Measurements from ENCODE around the gene GSTA5. TPM values are rescaled to one million over a fixed set of nuclear protein-coding genes. Genes with fewer than 3 reads are reported as not detected.
"Not testable (repeated sequence)": the region's sequence is repeated elsewhere in the genome, so short reads cannot be mapped to it uniquely, and the experiment has no call there.

GSTA5 gene
- total RNA-seq, 2 donors from 2014 or later: not detected

DNA sequence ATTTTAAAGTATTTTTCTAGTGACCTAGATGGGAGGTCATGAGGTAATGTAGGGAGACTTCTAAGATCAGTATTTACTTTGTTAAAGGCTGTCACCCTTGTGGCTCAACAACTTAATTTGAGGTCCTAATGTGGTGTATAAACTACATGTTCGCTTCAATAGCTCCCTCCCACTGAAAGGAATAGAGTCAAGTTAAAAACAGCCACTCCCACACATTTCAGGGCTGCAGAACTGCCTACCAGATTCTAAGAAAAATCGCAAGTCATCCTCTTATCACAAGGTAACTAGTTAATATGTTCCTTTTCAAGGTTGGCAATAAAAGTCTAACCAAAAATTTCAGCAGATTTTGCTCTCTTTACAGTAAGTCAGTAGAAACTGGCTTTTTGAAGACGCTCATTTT lies 52.1 kb downstream of the GSTA5 start:
- Histone ChIP-seq H3K27me3 (replicated peaks; ENCODE audit: insufficient read depth) (no peaks in the 10 kb centered on the region), H3K36me3 (no peaks in the 10 kb centered on the region), H3K4me1 (replicated peaks) (no peaks in the 10 kb centered on the region), H3K27ac (peak overlapping the region in 1 of 2 donors; percentile 28), H3K4me3 (no peak overlapping the region), H3K9me3 (no peaks in the 10 kb centered on the region)
- 43% methylated on average over 3 of the region's 3 CpGs for WGBS
- intact Hi-C loops (cut with DNase I): no loop called here
- DNase-seq (ENCODE audit: low spot score): no peak
- TF ChIP-seq, protein P1, sequence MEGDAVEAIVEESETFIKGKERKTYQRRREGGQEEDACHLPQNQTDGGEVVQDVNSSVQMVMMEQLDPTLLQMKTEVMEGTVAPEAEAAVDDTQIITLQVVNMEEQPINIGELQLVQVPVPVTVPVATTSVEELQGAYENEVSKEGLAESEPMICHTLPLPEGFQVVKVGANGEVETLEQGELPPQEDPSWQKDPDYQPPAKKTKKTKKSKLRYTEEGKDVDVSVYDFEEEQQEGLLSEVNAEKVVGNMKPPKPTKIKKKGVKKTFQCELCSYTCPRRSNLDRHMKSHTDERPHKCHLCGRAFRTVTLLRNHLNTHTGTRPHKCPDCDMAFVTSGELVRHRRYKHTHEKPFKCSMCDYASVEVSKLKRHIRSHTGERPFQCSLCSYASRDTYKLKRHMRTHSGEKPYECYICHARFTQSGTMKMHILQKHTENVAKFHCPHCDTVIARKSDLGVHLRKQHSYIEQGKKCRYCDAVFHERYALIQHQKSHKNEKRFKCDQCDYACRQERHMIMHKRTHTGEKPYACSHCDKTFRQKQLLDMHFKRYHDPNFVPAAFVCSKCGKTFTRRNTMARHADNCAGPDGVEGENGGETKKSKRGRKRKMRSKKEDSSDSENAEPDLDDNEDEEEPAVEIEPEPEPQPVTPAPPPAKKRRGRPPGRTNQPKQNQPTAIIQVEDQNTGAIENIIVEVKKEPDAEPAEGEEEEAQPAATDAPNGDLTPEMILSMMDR (IDR thresholded peaks at IDR 0.05): no peak
- TF ChIP-seq POLR2AphosphoS5 (IDR thresholded peaks at IDR 0.05) (no peak), POLR2A (IDR thresholded peaks at IDR 0.05) (no peak)

DNA sequence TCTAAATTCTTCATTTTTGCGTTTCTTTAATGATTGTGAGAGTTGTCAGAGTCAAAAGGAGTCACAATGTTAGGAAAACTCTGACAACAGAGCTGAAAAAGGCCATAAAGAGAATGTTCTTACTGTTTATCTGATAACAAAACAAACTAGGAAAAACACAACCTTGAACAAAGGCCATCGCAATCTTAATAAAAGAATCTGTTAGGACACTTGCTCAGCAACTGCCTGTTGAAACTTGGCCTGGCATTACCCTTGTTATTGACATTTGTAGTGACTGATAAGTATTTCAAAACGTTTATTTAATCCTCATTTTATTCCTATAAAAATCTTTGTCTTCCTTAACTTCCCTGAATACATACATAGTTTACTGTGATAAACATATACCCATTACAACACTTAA lies 52.7 kb downstream of the GSTA5 start:
- H3K4me1 ChIP-seq (replicated peaks): no peaks in the 10 kb centered on the region
- peak; percentile 58 for DNase-seq (ENCODE audit: low spot score)

DNA sequence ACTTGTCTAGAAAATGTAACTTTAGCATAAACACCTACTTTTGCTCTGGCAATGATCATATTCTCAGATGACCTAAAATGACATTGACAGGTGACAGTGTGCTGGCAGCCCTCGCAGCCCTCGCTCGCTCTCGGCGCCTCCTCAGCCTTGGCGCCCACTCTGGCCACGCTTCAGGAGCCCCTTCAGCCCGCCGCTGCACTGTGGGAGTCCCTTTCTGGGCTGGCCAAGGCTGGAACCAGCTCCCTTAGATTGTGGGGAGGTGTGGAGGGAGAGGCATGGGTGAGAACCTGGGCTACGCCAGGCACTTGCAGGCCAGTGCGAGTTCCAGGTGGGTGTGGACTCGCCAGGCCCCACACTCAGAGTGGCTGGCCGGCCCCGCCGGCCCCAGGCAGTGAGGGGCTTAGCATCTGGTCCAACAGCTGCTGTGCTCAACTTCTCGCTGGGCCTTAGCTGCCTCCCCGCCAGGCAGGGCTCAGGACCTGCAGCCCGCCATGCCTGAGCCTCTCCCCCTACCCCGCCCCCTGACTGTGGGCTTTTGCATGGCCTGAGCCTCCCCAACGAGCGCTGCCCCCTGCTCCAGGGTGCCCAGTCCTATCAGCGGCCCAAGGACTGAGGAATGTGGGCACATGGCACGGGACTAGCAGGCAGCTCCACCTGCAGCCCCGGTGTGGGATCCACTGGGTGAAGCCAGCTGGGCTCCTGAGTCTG lies 54.2 kb downstream of the GSTA5 start:
- Histone ChIP-seq H3K4me3 (no peak overlapping the region), H3K36me3 (no peaks in the 10 kb centered on the region), H3K9me3 (no peaks in the 10 kb centered on the region), H3K27ac (no peak overlapping the region), H3K4me1 (replicated peaks) (no peaks in the 10 kb centered on the region), H3K27me3 (replicated peaks; ENCODE audit: insufficient read depth) (no peaks in the 10 kb centered on the region)
- 96% methylated on average over 21 of the region's 24 CpGs for WGBS
- TF ChIP-seq POLR2A (IDR thresholded peaks at IDR 0.05) (no peak), POLR2AphosphoS5 (IDR thresholded peaks at IDR 0.05) (no peak)
- TF ChIP-seq, protein P1 (IDR thresholded peaks at IDR 0.05): no peak
- no peak for DNase-seq (ENCODE audit: low spot score)
- intact Hi-C loops (cut with DNase I): no loop called here

More for the DNA sequence above, 52.7 kb downstream of the GSTA5 start:
- H3K36me3 ChIP-seq: no peaks in the 10 kb centered on the region
- intact Hi-C loops (cut with DNase I): no loop called here
- H3K27ac ChIP-seq: peak overlapping the region; percentile 32 to 56
- H3K4me3 ChIP-seq: no peak overlapping the region
- H3K9me3 ChIP-seq: no peaks in the 10 kb centered on the region
- TF ChIP-seq POLR2AphosphoS5 (IDR thresholded peaks at IDR 0.05) (peak; percentile 65), POLR2A (IDR thresholded peaks at IDR 0.05) (no peak)
- TF ChIP-seq, protein P1 (IDR thresholded peaks at IDR 0.05): no peak
- H3K27me3 ChIP-seq (replicated peaks; ENCODE audit: insufficient read depth): no peaks in the 10 kb centered on the region
- 28% methylated on average over 3 of the region's 3 CpGs for WGBS

DNA sequence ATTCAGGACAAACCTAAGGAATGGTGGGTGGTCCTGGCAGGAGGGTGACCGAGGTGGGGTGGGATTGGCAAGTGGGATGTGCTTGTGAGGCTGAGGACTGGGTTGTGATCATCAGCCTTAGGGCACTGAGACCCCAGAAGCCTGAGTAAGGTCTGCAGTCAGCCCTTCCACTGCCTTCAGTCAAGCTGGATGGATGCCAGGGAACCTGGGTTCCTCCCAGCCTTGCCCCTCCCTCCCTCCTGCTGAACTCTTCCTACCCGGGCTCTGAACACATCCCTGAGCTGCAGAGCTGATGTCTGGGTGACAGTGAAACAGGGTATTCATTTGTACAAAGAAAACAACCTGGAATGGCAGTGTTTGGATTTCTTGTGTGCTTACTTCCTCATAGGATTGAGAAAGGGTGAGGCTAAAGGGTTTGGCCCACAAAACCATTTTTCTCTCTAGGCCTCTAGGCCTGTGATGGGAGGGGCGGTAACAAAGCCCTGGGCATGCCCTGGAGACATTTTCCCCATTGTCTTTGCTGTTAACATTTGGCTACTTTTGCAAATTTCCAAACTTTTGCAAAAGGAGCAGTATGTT lies 57.8 kb downstream of the GSTA5 start:
- H3K27ac ChIP-seq: peak overlapping the region in 1 of 2 donors; percentile 8
- intact Hi-C loops (cut with DNase I): not testable (repeated sequence)

DNA sequence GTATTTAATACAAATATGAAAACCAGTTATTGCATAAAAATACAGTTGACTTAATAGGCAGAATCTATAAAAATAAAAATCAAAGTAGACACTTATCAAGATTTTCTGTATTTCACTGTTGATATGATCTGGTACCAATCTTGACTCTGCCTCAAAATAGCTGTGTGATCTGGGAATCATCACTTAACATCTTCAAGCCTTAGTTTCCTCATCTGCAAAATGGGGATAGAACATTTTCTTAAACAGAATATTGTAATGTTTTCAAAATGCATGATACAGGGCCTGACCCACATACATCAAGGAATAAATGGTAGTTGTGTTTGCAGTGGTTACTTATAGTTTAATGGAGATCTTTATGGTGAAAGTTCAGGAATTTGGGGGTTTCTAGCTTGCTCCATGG lies 58.4 kb downstream of the GSTA5 start:
- H3K36me3 ChIP-seq; DNase-seq (ENCODE audit: low spot score); H3K9me3 ChIP-seq; H3K4me3 ChIP-seq; H3K4me1 ChIP-seq (replicated peaks); intact Hi-C loops (cut with DNase I); H3K27me3 ChIP-seq (replicated peaks; ENCODE audit: insufficient read depth): not testable (repeated sequence)
- peak overlapping the region in 1 of 2 donors; percentile 8 for H3K27ac ChIP-seq

More for the DNA sequence above, 57.8 kb downstream of the GSTA5 start:
- H3K9me3 ChIP-seq; H3K4me3 ChIP-seq; H3K36me3 ChIP-seq; H3K4me1 ChIP-seq (replicated peaks); H3K27me3 ChIP-seq (replicated peaks; ENCODE audit: insufficient read depth): not testable (repeated sequence)
- 35% methylated on average over 3 of the region's 3 CpGs for WGBS
- DNase-seq (ENCODE audit: low spot score): peak; percentile 19
- peak; percentile 8 for TF ChIP-seq POLR2AphosphoS5 (IDR thresholded peaks at IDR 0.05)

Other genes starting within 250 kb of the GSTA5 start
- gene TMEM14A, start 169.7 kb downstream of the GSTA5 start, total RNA-seq: 10 to 100 TPM; 55.6 to 56.4 TPM
- gene GSTA2, start 77.3 kb downstream of the GSTA5 start, total RNA-seq: 10 to 100 TPM in 1 of 2 donors, not detected in 1; 72.0 TPM
- gene GSTA1, start 37.0 kb downstream of the GSTA5 start, total RNA-seq: 100 to 1,000 TPM in 1 of 2 donors, 10 to 100 TPM in 1; 24.0 to 329 TPM
- 10 to 100 TPM in 1 of 2 donors, not detected in 1; 20.2 TPM for gene GSTA3, start 68.9 kb upstream of the GSTA5 start, total RNA-seq
- 10 to 100 TPM; 62.2 to 96.7 TPM for gene GSTA4, start 154.5 kb upstream of the GSTA5 start, total RNA-seq
- 10 to 100 TPM; 19.1 to 27.2 TPM for gene CILK1, start 221.0 kb upstream of the GSTA5 start, total RNA-seq
- 10 to 100 TPM; 55.6 to 89.2 TPM for gene FBXO9, start 224.6 kb upstream of the GSTA5 start, total RNA-seq